Measurements from ENCODE around the gene LRRFIP1. TPM values are rescaled to one million over a fixed set of nuclear protein-coding genes. Genes with fewer than 3 reads are reported as not detected.
"Not testable (repeated sequence)": the region's sequence is repeated elsewhere in the genome, so short reads cannot be mapped to it uniquely, and the experiment has no call there.

The LRRFIP1 gene
- total RNA-seq, 2 experiments from 2014 or later, result 189 to 207 TPM

- no peaks in the 10 kb centered on the region for H3K9me3 Mint-ChIP-seq (ENCODE audit: insufficient read depth)
- CTCF ChIA-PET, result interaction anchor here (8.3 kb wide), 1 partner anchor 71 kb away, joined by 172 read pairs; no protein-coding TSS in a partner anchor
- H3K27ac Mint-ChIP-seq, result no peak overlapping the region
- no peak for ATAC-seq
- POLR2A ChIA-PET, result no interaction called here
- H3K4me1 Mint-ChIP-seq (ENCODE audit: low read depth), result peaks cover 24% of the 10 kb centered on the region
- no peaks in the 10 kb centered on the region for H3K27me3 Mint-ChIP-seq (ENCODE audit: low read depth)
- peaks cover 41% of the 10 kb centered on the region for H3K36me3 Mint-ChIP-seq (ENCODE audit: low read depth)
- DNase-seq, result no peak
- H3K4me3 Mint-ChIP-seq, result no peak overlapping the region
Measured at GRCh38 chr2:237742614-237743013, 115.2 kb downstream of the LRRFIP1 start.

GRCh38 chr2:237743024-237743423 lies 115.6 kb downstream of the LRRFIP1 start:
- Mint-ChIP-seq H3K4me3 (no peak overlapping the region), H3K27ac (peak overlapping the region; percentile 53), H3K4me1 (ENCODE audit: low read depth) (peaks cover 24% of the 10 kb centered on the region), H3K9me3 (ENCODE audit: insufficient read depth) (no peaks in the 10 kb centered on the region), H3K27me3 (ENCODE audit: low read depth) (no peaks in the 10 kb centered on the region), H3K36me3 (ENCODE audit: low read depth) (peaks cover 41% of the 10 kb centered on the region)
- DNase-seq, result no peak
- ChIA-PET POLR2A (interaction anchor here (0.6 kb wide), 1 partner anchor 48 kb away, joined by 3 read pairs; no protein-coding TSS in a partner anchor), CTCF (interaction anchor here (1.0 to 8.3 kb wide), 5 partner anchors 41 to 112 kb away, joined by 3 to 172 read pairs (median 8); no protein-coding TSS in a partner anchor)
- no peak for ATAC-seq

GRCh38 chr2:237743561-237744269 lies 116.3 kb downstream of the LRRFIP1 start:
- H3K9me3 Mint-ChIP-seq (ENCODE audit: insufficient read depth), result no peaks in the 10 kb centered on the region
- CTCF ChIA-PET, result interaction anchor here (0.8 to 8.3 kb wide), 11 partner anchors 11 to 231 kb away, joined by 3 to 172 read pairs (median 14); no protein-coding TSS in a partner anchor
- DNase-seq (no peak), ATAC-seq (no peak)
- POLR2A ChIA-PET, result interaction anchor here (0.6 kb wide), 1 partner anchor 49 kb away, joined by 3 read pairs; no protein-coding TSS in a partner anchor
- H3K27ac Mint-ChIP-seq, result peak overlapping the region; percentile 53
- H3K27me3 Mint-ChIP-seq (ENCODE audit: low read depth), result no peaks in the 10 kb centered on the region
- H3K4me1 Mint-ChIP-seq (ENCODE audit: low read depth), result peaks cover 24% of the 10 kb centered on the region
- no peak overlapping the region for H3K4me3 Mint-ChIP-seq
- H3K36me3 Mint-ChIP-seq (ENCODE audit: low read depth), result peaks cover 45% of the 10 kb centered on the region

- Mint-ChIP-seq H3K36me3 (ENCODE audit: low read depth) (peaks cover 46% of the 10 kb centered on the region), H3K27me3 (ENCODE audit: low read depth) (no peaks in the 10 kb centered on the region), H3K4me1 (ENCODE audit: low read depth) (peaks cover 24% of the 10 kb centered on the region), H3K27ac (no peak overlapping the region), H3K9me3 (ENCODE audit: insufficient read depth) (no peaks in the 10 kb centered on the region), H3K4me3 (no peak overlapping the region)
- ChIA-PET CTCF (interaction anchor here (0.8 to 8.3 kb wide), 19 partner anchors 10 to 232 kb away, joined by 3 to 172 read pairs (median 11); no protein-coding TSS in a partner anchor), POLR2A (no interaction called here)
- no peak for DNase-seq
- no peak for ATAC-seq
Measured at GRCh38 chr2:237744270-237744612, 116.9 kb downstream of the LRRFIP1 start.

- POLR2A ChIA-PET, result interaction anchor here (0.9 kb wide), 1 partner anchor 52 kb away, joined by 3 read pairs; no protein-coding TSS in a partner anchor
- H3K27ac Mint-ChIP-seq, result peak overlapping the region; percentile 52
- CTCF ChIA-PET, result interaction anchor here (0.7 to 8.3 kb wide), 40 partner anchors 9 to 336 kb away, joined by 3 to 172 read pairs (median 6); no protein-coding TSS in a partner anchor
- no peaks in the 10 kb centered on the region for H3K9me3 Mint-ChIP-seq (ENCODE audit: insufficient read depth)
- peaks cover 46% of the 10 kb centered on the region for H3K36me3 Mint-ChIP-seq (ENCODE audit: low read depth)
- H3K27me3 Mint-ChIP-seq (ENCODE audit: low read depth), result no peaks in the 10 kb centered on the region
- H3K4me3 Mint-ChIP-seq, result no peak overlapping the region
- H3K4me1 Mint-ChIP-seq (ENCODE audit: low read depth), result peaks cover 24% of the 10 kb centered on the region
- peak; percentile 84 for ATAC-seq
- peak; percentile 78 for DNase-seq
Measured at GRCh38 chr2:237744613-237745249, 117.3 kb downstream of the LRRFIP1 start.

GRCh38 chr2:237745250-237745613 lies 117.8 kb downstream of the LRRFIP1 start:
- Mint-ChIP-seq H3K27me3 (ENCODE audit: low read depth) (no peaks in the 10 kb centered on the region), H3K9me3 (ENCODE audit: insufficient read depth) (no peaks in the 10 kb centered on the region), H3K27ac (peak overlapping the region; percentile 52), H3K36me3 (ENCODE audit: low read depth) (peaks cover 47% of the 10 kb centered on the region), H3K4me1 (ENCODE audit: low read depth) (peaks cover 24% of the 10 kb centered on the region), H3K4me3 (no peak overlapping the region)
- CTCF ChIA-PET, result interaction anchor here (0.7 to 8.3 kb wide), 38 partner anchors 9 to 336 kb away, joined by 3 to 172 read pairs (median 7); no protein-coding TSS in a partner anchor
- ATAC-seq (no peak), DNase-seq (no peak)
- POLR2A ChIA-PET, result interaction anchor here (0.9 kb wide), 1 partner anchor 52 kb away, joined by 3 read pairs; no protein-coding TSS in a partner anchor

- no peak overlapping the region for H3K4me3 Mint-ChIP-seq
- CTCF ChIA-PET, result interaction anchor here (1.3 to 8.3 kb wide), 8 partner anchors 14 to 234 kb away, joined by 4 to 172 read pairs (median 18); no protein-coding TSS in a partner anchor
- H3K4me1 Mint-ChIP-seq (ENCODE audit: low read depth), result peaks cover 21% of the 10 kb centered on the region
- POLR2A ChIA-PET, result interaction anchor here (0.7 kb wide), 2 partner anchors 165 to 383 kb away, joined by 3 read pairs; no protein-coding TSS in a partner anchor
- H3K9me3 Mint-ChIP-seq (ENCODE audit: insufficient read depth), result no peaks in the 10 kb centered on the region
- H3K27me3 Mint-ChIP-seq (ENCODE audit: low read depth), result no peaks in the 10 kb centered on the region
- no peak overlapping the region for H3K27ac Mint-ChIP-seq
- no peak for ATAC-seq
- DNase-seq, result no peak
- peaks cover 52% of the 10 kb centered on the region for H3K36me3 Mint-ChIP-seq (ENCODE audit: low read depth)
Measured at GRCh38 chr2:237746302-237747080, 119.1 kb downstream of the LRRFIP1 start.

- no peak for ATAC-seq
- H3K4me1 Mint-ChIP-seq (ENCODE audit: low read depth), result peaks cover 28% of the 10 kb centered on the region
- POLR2A ChIA-PET, result interaction anchor here (0.7 kb wide), 1 partner anchor 165 kb away, joined by 3 read pairs; no protein-coding TSS in a partner anchor
- DNase-seq, result no peak
- peaks cover 57% of the 10 kb centered on the region for H3K36me3 Mint-ChIP-seq (ENCODE audit: low read depth)
- H3K27ac Mint-ChIP-seq, result no peak overlapping the region
- no peak overlapping the region for H3K4me3 Mint-ChIP-seq
- no peaks in the 10 kb centered on the region for H3K9me3 Mint-ChIP-seq (ENCODE audit: insufficient read depth)
- CTCF ChIA-PET, result interaction anchor here (1.0 to 8.3 kb wide), 7 partner anchors 14 to 234 kb away, joined by 3 to 172 read pairs (median 24); no protein-coding TSS in a partner anchor
- H3K27me3 Mint-ChIP-seq (ENCODE audit: low read depth), result no peaks in the 10 kb centered on the region
Measured at GRCh38 chr2:237747189-237747588, 119.8 kb downstream of the LRRFIP1 start.

- CTCF ChIA-PET, result interaction anchor here (1.6 kb wide), 1 partner anchor 75 kb away, joined by 4 read pairs; no protein-coding TSS in a partner anchor
- POLR2A ChIA-PET, result no interaction called here
- ATAC-seq (no peak), DNase-seq (no peak)
- Mint-ChIP-seq H3K27me3 (ENCODE audit: low read depth) (no peaks in the 10 kb centered on the region), H3K4me3 (no peak overlapping the region), H3K4me1 (ENCODE audit: low read depth) (peaks cover 32% of the 10 kb centered on the region), H3K36me3 (ENCODE audit: low read depth) (peaks cover 68% of the 10 kb centered on the region), H3K27ac (no peak overlapping the region), H3K9me3 (ENCODE audit: insufficient read depth) (no peaks in the 10 kb centered on the region)
Measured at GRCh38 chr2:237749002-237749401, 121.6 kb downstream of the LRRFIP1 start.

- ChIA-PET POLR2A (no interaction called here), CTCF (interaction anchor here (1.6 kb wide), 1 partner anchor 76 kb away, joined by 4 read pairs; no protein-coding TSS in a partner anchor)
- Mint-ChIP-seq H3K9me3 (ENCODE audit: insufficient read depth) (no peaks in the 10 kb centered on the region), H3K27me3 (ENCODE audit: low read depth) (no peaks in the 10 kb centered on the region), H3K36me3 (ENCODE audit: low read depth) (peaks cover 72% of the 10 kb centered on the region), H3K27ac (no peak overlapping the region), H3K4me3 (no peak overlapping the region), H3K4me1 (ENCODE audit: low read depth) (peaks cover 27% of the 10 kb centered on the region)
- DNase-seq, result no peak
- no peak for ATAC-seq
Measured at GRCh38 chr2:237749961-237750360, 122.6 kb downstream of the LRRFIP1 start.

- H3K27me3 Mint-ChIP-seq (ENCODE audit: low read depth); ATAC-seq; H3K4me3 Mint-ChIP-seq; DNase-seq; CTCF ChIA-PET; H3K9me3 Mint-ChIP-seq (ENCODE audit: insufficient read depth); H3K27ac Mint-ChIP-seq; POLR2A ChIA-PET: not testable (repeated sequence)
- Mint-ChIP-seq H3K36me3 (ENCODE audit: low read depth) (peaks cover 73% of the 10 kb centered on the region), H3K4me1 (ENCODE audit: low read depth) (peaks cover 24% of the 10 kb centered on the region)
Measured at GRCh38 chr2:237750441-237750840, 123.1 kb downstream of the LRRFIP1 start.

All from activated CD8-positive, alpha-beta T cell treated with anti-CD3 and anti-CD28 coated beads, Interleukin-2, amount 10 ng/mL, durations not matched to agents 7 days and 5 days (primary cell).